HG02588 (cell line): ENCODE data around the gene IDH1.
"Not testable (repeated sequence)": the region's sequence is repeated elsewhere in the genome, so short reads cannot be mapped to it uniquely, and the experiment has no call there.

Experiments
- ATAC-seq: cut with Tn5 transposase; IDR thresholded peaks from one replicate; pipeline ENCODE4 v1.9.1; 2021; ENCODE audit warnings: mild to moderate bottlenecking, moderate library complexity; ENCODE audit not compliant: unreplicated experiment

Gene IDH1

DNA sequence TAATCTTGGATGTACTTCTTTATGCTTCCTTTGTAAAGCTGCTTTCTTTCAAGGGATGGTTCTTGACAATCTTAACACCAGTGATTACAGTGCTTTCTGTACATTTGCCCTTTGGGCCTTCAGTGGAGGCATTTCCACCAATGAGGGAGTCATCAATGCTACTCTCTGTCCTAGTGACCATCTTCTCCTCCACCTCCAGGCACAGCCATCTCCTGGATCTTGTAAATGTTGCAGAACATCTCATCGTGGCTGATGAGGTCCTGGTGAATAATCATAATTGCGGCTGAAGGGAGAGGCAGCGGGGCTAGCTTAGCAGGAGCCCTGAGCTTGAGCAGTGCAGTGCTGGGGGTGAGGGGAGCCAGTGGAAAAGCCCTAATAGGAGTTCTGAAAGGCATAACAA is 32.5 kb downstream of the IDH1 start:
- ATAC-seq = no peak

DNA sequence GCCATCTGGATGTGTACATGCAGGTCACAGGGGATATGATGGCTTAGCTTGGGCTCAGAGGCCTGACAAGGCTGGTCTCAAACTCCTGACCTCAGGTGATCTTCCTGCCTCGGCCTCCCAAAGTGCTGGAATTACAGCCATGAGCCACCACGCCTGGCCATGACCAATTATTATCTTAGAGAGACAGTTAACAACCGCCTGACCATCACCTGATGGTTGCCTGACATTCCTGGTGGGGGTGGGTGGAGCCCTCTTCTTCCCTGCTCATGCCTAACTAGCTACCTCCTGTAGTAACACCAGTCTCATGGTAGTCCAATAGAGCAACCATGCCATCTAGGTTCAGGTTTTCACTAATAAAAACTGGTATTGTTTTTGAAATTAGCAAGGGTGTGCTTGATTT is 33.0 kb downstream of the IDH1 start:
- ATAC-seq = not testable (repeated sequence)

DNA sequence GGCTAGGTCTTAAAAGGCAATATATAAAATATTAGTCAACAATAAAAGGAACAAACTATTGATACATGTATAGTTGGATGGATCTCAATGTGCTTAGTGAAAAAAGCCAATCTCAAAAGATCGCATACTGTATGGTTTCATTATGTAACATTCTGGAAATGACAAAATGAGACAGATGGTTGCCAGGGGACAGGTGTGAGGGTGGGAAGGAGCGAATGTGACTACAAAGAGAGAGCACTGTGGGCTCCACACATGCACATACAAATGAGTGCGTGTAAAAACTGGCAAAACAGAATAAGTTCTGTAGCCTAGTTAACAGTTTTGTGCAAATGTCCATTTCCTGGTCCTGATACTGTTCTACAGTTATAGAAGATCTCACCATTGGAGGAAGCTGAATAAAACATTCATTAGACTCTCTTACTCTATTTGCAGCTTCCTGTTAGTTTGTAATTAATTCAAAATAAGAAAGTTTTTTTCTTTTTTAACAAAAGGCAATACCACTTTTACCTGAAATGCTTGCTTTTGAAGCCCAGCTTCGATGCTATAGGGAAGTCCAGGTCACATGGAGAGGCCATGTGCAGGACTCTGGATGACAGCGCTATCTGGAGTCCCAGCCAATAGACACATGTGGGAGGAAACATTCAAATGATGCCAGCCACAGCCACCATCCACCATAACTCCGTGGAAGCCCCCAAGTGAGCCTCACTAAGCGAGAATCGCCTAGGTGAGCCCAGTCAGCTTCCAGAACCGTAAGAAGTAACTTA is 44.0 kb downstream of the IDH1 start:
- no peak for ATAC-seq

DNA sequence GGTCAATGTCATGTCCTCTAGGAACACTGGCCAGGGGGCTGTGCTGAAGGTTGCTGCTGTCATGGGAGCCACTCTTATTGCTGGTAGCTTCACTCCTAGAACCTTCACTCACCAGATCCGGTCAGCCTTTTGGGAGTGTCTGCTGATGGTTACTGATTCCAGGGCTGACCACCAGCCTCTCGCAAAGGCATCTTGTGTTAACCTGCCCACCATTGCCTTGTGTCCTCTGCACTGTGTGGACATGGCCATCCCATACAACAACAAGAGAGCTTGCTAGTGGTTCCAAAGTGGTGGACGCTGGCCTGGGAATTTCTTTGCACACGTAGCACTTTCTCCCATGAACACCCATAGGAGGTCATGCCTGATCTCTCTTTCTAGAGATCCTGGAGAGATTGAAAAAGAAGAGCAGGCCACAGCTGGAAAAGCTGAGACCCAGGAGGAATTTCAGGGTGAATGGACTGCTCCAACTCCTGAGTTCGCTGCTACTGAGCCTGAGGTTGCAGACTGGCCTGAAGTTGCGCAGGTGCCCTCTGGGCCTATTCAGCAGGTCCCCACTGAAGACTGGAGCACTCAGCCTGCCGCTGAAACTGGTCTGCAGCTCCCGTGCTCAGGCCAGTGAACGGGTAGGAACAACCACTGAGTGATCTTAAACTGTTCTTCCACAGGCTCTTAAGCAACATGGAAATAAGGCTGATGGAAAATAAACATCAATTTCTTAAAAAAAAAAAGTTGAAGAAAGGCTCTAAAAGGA is 46.4 kb downstream of the IDH1 start:
- no peak for ATAC-seq

DNA sequence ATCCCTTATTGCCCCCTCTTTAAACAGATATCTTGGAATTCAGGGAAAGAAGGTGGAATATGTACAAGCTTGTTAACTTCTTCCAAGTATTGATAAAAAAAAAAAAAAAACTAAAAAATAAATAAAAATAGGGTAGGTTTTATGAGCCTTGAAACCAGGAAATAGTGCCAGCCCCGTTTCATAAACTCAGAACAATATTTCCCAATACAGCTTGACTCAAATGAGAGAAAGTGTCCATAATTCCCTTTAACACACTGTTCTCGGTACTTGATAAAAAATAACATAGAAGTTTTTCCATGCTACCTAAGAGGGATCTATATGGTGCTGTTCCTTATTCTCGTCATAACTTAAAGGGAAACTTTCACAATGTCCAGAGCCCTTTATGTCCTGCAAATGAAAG is 47.1 kb downstream of the IDH1 start:
- ATAC-seq = no peak

DNA sequence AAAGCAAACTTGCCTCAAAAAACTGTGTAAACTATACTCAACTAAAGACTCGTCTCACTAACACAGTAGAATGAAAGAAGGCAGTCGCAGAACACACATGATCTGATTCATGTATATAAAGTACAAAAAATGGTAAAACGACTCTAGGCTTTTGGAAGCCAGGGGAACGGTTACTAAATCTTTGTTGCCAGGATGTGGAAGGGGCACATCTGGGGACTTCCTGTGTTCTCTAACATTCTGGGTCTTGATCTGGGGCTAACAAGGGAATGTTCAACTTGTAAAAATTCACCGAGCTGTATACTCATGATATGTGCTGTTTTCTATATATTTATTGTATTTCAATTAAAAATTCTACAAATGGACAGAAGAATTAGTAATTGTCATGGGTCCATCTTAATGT is 50.7 kb downstream of the IDH1 start:
- no peak for ATAC-seq

DNA sequence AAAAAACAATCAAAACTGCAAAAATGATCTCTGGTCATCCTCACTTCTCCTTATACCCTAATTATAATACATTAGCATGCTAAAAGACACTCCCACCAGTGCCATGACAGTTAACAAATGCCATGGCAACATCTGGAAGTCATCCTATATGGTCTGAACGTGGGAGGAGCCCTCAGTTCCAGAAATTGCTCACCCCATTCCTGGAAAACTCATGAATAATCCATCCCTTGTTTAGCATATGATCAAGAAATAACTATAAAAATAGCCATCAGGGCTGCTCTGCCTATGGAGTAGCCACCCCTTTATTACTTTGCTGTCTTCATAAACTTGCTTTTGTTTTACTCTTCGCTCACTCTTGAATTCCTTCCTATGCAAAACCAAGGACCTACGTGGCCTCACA is 59.3 kb downstream of the IDH1 start:
- no peak for ATAC-seq

DNA sequence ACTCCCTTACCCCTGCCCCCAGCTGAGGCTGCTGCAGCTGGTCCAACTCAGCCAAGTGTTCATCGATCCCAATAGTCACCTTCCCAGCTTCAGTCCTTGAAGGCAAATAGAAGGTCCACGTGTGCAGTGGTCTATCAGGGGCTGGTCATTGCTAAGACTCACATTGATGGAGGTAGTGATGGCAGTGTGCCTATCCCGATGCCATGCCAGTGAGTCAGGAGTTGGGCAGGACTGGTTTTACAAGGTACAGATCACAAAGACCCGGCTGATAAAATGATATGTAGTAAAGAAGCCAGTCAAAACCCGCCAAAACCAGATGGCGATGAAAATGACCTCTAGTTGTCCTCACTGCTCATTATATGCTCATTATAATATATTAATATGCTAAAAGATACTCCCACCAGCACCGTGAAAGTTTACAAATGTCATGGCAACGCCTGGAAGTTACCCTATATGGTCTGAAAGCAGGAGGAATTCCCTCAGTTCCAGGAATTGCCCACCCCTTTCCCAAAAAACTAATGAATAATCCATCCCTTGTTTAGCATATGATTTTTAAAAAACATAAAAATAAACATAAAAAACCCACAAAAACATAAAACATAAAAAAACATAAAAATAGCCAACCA is 62.1 kb downstream of the IDH1 start:
- ATAC-seq = no peak

DNA sequence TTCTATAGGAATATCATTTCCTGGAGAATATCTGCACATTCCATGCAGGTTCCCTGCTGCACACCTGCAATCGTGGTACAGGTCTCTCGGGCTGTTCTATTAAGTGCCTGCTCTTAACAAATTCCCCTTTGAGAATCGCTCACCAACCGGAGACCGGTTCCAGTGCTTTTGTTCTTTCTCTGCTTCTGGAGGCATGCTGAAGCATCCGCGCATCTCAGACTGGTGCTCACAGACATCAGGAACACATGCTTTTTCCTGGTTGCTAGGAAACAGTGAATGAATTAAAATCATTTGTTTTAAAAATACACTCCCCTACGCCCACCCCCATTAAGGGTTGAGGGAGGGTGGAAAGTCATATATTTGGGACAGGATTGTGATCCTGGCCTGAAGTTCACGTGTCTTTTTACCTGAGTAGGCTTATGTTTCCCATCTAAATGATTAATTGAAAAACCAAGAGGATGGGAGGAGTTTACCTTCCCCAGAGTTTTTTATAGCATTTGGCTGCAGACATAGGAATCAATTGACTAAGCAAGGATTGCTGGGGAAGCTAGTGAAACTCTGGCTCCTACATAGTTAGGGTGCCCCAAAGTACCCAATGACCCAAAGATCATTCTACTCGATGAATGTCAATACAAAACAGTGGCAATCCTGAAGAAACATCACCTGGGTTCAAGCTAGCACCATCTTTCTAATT is 64.9 kb downstream of the IDH1 start, which contains the start of gene C2orf80:
TSS of gene C2orf80 (minus strand) at position 221 of the 694 bp plus-strand sequence. CDS start 3,044 bp downstream, outside the sequence.
- no peak for ATAC-seq

DNA sequence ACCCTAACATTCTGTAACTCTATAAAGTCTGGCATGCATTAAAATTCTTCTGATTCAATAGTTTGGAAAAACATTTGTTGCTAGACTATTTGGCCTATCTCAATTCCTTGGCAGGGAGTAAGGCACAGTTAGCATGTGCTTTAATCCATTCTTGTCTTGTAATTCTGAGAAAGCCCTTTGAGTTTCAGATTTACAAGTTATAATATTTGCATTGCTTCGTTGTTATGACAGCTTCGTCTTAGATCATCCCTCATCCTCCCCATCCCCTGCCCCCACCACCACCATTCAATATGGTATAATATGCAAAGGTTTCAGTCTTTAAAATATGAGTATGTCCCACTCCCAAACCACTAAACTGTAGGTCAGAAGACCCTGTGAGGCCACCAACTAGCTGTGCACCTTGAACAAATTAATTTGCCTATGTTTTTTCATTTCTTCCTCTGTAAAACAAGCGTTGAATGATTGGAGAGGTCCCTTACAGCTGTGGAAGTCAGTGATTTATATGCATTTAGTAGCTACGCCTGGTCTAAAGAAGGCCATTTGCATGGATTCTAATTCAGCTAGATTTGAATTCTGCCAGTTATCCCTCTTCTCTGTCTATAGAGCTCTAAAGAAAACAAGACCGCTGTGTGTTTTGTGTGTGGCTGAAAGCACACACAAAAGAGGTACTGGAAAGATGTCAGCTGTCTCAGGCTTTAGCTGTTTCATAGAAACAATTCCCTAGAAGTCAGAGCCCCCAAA is 65.6 kb downstream of the IDH1 start:
- ATAC-seq = no peak

DNA sequence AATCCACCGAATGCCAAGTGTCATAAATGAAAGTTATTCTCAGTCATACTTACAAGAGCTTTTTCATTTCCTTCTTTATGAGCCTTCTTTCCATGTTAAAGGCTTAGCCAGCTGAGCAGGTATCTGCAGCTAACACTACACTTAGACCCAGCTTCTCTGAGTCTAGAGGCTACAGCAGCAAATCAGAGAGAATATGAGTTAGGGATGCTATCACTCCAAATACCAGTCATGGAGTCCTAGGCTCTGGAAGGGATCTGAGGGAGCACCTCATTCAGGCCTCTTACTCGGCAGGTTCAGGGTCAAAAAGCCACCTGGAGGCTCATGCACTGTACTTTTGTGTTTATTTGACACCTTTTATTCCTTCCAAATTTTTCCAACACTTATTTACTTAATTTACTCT is 68.0 kb downstream of the IDH1 start:
- no peak for ATAC-seq

DNA sequence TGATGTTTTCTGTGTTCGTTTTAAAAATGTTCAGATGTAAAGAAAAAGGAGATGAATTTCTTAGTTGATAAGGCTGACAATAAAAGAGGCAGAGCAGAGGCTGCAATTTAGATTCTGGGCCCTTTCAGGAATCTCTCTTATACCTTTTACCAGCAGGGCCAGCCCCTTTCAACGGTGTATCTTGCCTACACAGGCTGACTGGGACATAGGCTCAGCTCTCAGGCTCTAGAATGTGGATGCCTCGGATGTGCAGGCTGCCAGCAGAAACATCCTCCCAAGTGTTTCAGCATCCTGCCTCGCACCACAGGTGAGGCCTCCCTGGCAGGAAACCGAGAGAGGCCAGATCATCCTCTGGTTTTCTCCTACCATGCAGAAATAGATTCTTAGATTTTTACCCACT is 68.4 kb downstream of the IDH1 start:
- no peak for ATAC-seq
